GM20431 (cell line): ENCODE results near the gene MCTP2.

Experiments
- in situ Hi-C: fragments of 300-500 bp; cut with MseI, MboI; formaldehyde crosslinking; loops from one replicate; pipeline ENCODE4 v1.15.0; 2020; ENCODE audit warnings: low sequenced_read_pairs; ENCODE audit not compliant: unreplicated experiment

MCTP2 gene

GRCh38 chr15:94230883-94231722 is at the start of gene MCTP2:
Gene MCTP2, plus strand, starts transcription at chr15:94231561. Its CDS starts 66,705 bp downstream, at chr15:94298266.
- in situ Hi-C loops = loop anchor here (10.0 kb wide), 1 partner anchor 84 kb away; no protein-coding TSS in a partner anchor

- in situ Hi-C loops = no loop called here
These were observed 48.5 kb upstream of the MCTP2 start for GRCh38 chr15:94182883-94183282.

DNA sequence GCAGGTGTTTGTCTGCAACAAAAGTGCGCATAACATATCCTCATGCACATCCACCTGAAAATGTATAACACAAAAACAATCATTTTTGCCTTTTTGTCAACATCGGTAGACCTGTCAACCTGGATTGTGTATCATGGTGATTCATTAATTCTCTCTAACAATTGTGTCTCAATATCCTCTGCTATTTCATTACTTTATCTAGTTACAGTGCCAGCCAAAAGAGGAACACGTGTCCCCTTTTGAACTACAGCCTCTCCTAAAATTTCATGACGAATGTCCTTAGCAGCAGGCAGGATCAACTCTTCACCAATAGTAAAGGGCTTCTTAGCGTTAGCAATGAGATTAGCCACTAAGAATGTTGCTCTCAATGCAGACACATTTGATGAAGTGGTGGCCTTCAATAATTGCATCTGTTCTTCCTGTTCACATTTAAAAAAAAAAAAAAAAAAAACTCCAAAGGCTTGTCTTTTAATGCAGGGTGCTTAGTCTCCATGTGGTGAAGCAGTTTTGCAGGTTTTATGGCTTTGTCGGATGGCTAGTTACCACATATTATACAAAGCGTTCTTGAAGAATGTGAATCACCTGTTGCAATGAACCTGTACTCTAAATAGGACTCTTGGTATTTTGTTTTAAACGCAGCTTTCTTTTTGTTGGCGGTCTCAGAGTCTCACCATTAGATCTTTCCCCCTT is 45.7 kb upstream of the MCTP2 start:
- in situ Hi-C loops = no loop called here

DNA sequence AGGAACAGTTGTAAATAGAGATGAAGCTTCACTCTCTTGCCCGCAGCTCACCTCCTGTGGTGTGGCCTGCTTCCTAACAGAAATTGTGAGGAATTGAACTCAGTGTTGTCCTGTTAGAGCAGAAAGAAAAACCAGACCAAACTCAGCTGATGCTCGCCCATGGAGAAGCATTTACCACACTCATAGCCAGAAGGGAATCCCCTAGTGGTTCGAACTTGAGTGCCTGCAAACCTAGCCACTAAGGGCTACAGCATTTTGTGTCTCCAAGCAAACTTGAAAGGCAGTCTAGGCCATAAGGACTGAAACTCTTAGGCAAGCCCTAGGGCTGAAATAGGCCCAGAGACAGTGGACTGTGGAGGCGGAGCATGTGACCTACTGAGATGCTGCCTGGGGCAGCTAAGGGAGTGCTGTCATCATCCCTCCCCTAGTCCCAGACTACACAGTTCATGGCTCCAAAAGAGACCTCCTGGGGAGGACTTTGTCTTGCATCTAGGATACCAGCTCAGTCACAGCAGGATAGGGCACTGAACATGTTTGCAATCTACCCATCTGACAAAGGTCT is 44.5 kb upstream of the MCTP2 start:
- in situ Hi-C loops = no loop called here

GRCh38 chr15:94193906-94194305 is 37.5 kb upstream of the MCTP2 start:
- in situ Hi-C loops = no loop called here

- in situ Hi-C loops = no loop called here
These were observed 34.8 kb upstream of the MCTP2 start for GRCh38 chr15:94196531-94196930.

DNA sequence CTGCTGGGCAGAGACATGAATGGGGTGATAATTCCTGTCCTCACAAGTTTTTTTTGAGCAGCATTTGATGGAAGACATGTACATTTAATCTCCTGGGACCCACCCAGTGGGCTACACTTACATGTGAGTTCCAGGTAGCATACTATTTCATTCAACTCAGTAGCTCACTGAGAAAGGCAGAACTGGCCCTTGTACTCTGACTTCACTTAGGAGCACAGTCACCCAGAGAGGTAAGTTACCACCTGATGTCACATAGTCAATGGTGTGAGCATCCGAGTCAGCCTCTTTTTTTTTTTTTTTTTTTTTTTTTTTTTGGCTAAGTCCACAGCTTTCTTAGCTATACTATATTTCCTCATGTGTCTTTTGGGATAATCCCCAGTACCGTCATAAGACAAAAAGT is 32.7 kb upstream of the MCTP2 start:
- in situ Hi-C loops = no loop called here

- in situ Hi-C loops = no loop called here
These were observed 31.6 kb upstream of the MCTP2 start for GRCh38 chr15:94199725-94200124.

DNA sequence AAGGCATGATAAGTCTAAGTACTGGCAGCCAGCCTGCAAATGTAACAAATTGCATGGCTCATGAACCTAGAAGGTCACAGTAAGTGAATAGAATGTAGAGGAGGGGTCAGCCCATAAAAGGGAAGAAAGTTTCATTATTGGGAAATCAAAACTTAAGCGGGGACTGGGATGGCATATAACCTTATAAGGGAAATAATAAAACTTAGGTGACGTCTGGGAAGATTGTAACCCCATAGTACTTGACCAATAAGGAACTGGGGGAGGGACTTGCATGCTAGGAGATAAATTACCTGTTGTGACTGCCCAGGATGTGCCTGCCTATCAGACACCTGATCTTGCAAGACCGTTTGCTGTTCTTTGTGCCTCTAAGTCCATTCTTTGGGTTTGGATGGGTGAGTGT is 28.1 kb upstream of the MCTP2 start:
- in situ Hi-C loops = no loop called here

DNA sequence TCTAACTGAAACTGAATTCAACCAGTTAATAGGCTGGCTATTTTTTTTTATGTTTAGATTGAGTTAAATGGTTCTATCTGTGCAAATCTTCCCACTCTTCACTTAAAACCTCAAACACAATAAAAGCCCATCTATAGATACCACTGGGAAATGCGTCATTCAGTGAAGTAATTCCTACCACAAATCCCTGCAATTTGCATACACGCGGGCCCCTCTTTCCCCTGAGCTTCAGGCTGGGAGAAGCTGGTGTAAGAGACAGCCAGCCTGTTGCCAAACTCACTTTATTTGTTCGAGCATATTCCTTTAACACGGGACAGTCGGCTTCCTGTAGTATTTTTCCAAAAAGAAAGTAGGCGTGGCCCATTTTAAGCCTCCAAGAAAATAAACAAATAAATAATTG is 26.0 kb upstream of the MCTP2 start:
- in situ Hi-C loops = no loop called here

GRCh38 chr15:94206463-94207167 is 24.7 kb upstream of the MCTP2 start:
- in situ Hi-C loops = no loop called here

DNA sequence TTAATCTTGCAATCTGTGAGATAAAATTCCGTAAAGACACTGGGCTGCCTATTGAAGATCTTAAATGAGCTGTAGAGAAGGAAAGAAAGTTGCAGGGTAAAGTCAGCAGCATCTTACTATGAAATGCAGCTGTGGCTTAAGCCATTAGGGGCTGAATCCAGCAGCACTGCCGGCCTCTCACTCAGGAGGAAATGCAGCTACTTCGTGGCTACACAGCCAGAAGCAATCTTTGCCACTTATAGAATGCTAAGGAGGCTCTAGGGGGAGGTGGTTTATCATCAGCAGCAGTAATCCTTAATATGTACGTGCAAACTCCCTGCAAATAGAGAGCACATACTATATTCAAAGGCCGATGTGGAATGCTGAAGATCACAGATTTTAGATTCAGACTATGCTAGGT is 19.1 kb upstream of the MCTP2 start:
- in situ Hi-C loops = no loop called here

DNA sequence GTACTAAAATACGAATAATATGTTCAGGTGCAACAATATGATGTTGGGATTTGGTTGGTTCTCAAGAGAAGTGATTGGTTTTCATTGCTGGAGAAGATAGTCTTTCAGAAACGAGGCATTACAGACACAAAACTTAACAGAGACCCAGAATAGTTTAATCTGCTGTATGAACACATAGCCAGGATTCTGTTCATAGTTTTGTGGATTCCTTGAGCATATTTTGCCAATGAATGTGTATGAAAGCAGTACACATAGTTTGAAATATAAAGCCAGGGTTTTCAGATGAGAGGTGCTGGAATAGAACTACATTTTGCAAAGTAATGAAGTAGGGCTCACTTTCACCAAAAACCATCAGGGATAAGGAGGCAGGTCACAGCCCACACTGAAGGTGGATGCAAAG is 5.7 kb upstream of the MCTP2 start:
- in situ Hi-C loops = no loop called here

DNA sequence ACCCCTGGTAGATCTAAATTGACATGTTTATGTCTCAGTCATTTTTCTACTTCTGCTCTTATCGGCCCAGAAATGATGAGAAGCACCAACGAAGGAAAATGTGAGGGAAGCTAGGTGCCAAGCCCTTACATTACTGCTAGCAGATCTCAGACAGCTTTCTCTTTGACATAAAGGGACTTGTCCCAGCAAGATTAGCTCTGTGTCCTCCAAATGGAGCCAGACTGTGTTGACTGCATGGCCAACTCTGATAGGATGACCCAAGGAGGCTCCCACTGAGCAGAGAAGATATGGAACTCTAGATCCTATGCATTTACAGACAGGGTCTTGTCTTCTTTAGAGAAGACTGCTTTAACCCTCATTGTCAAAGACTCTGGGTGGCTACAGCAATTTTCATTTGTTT is 2.8 kb upstream of the MCTP2 start:
- in situ Hi-C loops = no loop called here

DNA sequence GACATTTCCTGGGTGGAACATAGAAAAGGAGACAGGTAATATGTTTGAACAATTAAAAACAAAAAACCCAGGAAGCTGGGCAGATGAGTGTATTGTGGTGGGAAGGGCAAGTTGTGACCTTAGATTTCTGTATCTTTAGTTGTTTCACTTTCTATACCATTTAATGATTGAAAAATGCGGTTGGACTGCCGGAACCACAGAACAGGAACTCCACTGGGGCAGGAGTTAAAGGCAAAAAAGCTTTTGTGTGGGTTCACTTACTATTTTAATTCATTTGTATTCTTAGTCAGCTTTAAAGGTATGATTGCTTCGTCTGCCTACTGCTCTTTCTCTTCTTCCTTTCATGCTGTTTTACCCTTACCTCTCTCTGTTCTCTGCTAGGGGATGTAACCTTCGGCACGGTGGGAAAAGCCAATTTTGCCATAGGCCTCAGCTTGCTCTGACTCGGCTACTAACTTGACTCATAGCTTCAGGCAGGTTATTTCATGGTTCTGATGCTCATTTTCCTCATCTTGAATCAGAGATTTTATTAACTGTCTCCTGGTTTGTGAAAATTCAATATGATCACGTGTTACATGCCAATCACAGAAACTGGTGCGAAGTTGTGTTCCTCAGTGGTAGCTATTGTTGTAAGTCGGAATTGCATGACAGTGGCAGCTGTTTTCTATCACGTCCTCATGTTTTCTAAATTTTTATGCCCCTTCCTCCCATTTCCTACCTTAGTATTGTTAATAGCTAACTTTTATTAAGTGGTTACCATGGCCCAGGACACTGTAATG is 1.6 kb upstream of the MCTP2 start:
- in situ Hi-C loops = loop anchor here (10.0 kb wide), 1 partner anchor 85 kb away; no protein-coding TSS in a partner anchor

GRCh38 chr15:94230431-94230882 is 904 bp upstream of the MCTP2 start:
- in situ Hi-C loops = loop anchor here (10.0 kb wide), 1 partner anchor 84 kb away; no protein-coding TSS in a partner anchor

DNA sequence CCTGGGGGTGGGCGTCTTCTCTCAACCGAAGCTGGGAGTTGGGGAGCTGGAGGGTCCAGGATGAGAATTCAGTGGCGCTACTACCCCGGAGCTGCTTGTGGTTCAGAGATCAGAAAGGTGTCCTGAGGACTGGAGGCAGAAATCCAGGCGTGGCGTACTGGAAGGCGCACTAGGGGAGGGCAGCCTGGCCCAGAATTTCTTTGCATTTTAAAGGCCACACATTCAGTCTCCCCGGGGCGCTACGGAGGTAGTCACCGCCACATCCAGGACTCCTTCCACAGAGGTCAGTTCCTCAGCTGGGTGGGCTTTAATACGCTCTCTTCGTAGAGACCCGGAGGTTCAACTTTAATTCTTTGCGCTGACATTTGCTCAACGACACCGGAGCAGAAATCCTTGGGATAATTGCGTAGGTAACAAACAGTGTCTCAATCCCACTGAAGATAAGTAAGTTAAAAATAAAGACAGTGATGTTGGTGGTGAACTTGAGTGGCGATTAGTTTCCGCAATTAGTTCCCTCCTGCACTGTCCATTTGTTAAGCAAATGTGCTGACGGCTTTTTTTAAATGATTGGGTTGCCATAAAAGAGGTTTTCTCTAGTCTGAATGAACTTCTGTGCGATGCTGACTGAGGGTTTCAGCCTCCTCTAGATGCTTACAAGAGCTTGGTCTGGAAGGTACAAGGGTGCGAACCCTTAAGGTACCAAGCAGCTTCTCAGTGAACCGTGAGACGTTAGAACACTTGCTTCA is 535 bp downstream of the MCTP2 start:
- in situ Hi-C loops = loop anchor here (10.0 kb wide), 1 partner anchor 83 kb away; no protein-coding TSS in a partner anchor

DNA sequence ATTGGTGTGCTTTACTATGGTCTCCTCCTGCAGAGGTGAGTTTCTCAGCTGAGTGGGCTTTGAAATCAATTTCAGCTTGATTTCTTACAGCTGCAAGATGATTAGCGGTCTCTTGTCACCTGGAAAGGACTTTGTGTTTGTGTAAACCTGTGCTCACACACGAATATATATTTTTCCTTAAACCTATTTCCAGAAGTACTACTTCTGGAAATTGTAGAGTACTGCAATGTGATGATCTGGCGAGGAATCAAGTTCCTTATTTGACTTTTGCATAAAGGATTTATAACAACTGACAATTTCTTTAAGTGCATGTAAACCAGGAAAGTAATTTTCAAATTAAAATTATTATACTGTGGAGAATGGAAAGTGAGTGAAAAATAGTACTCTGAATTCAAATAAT is 2.1 kb downstream of the MCTP2 start:
- in situ Hi-C loops = loop anchor here (10.0 kb wide), 1 partner anchor 81 kb away; no protein-coding TSS in a partner anchor

- in situ Hi-C loops = loop anchor here (10.0 kb wide), 1 partner anchor 81 kb away; no protein-coding TSS in a partner anchor
These were observed 2.9 kb downstream of the MCTP2 start for GRCh38 chr15:94234300-94234699.
